ENCODE results near the gene UBE2E1. TPM values are rescaled to one million over a fixed set of nuclear protein-coding genes. Genes with fewer than 3 reads are reported as not detected.
"Not testable (repeated sequence)": the region's sequence is repeated elsewhere in the genome, so short reads cannot be mapped to it uniquely, and the experiment has no call there.

The UBE2E1 gene
- total RNA-seq, 1 donor from 2014 or later, result 74.6 TPM

DNA sequence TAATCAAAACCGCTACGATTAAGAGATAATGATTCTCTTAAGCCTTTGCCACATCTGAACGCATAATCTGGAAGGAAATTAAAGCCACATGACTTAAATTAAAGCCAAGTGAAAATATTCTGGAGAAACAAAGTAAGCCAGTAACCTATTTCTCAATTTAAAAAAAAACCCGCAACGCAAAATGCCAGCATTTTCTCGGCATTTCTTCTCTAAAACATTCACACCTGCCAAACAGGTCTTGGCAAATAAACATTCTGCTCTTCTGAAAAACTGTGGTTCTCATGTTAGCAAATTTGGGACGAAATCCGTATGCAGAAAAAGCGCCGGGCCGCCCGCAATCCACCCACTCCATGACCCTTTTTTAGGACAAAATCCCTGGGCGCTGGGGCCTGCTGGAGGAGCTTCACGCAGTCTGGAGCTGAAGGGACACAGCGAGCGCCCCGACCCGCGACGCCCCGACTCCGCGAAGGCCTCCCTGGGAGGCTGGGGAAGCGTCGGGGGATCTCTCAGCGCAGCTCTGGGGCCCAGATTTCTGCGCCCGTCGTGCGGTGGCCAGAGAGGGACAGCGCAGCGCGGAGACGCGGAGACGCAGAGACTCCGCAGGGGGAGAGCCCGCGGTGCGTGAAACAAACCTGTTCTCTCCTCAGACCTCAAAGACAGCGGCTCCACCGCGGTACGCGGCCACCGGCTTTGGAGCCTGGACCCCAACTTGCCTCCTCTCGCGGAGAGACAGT, 110.6 kb downstream of the UBE2E1 start:
- Histone ChIP-seq H3K9me3 (no peaks in the 10 kb centered on the region), H3K4me1 (peaks cover 0 to 16% of the 10 kb centered on the region in 2 donors), H3K4me3 (peak overlapping the region; percentile 96 to 98), H3K27me3 (no peaks in the 10 kb centered on the region), H3K27ac (peak overlapping the region; percentile 95 to 97), H3K36me3 (peaks cover 0 to 31% of the 10 kb centered on the region in 2 donors)
- TF ChIP-seq, protein P1, sequence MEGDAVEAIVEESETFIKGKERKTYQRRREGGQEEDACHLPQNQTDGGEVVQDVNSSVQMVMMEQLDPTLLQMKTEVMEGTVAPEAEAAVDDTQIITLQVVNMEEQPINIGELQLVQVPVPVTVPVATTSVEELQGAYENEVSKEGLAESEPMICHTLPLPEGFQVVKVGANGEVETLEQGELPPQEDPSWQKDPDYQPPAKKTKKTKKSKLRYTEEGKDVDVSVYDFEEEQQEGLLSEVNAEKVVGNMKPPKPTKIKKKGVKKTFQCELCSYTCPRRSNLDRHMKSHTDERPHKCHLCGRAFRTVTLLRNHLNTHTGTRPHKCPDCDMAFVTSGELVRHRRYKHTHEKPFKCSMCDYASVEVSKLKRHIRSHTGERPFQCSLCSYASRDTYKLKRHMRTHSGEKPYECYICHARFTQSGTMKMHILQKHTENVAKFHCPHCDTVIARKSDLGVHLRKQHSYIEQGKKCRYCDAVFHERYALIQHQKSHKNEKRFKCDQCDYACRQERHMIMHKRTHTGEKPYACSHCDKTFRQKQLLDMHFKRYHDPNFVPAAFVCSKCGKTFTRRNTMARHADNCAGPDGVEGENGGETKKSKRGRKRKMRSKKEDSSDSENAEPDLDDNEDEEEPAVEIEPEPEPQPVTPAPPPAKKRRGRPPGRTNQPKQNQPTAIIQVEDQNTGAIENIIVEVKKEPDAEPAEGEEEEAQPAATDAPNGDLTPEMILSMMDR (IDR thresholded peaks at IDR 0.05), result no peak
- intact Hi-C loops (cut with DNase I), result loop anchor here (1.0 kb wide), 1 partner anchor 29 kb away; the partner anchor contains the start of gene NR1D2
- DNase-seq (ENCODE audit: low spot score in 2 of 2), result no peak

DNA sequence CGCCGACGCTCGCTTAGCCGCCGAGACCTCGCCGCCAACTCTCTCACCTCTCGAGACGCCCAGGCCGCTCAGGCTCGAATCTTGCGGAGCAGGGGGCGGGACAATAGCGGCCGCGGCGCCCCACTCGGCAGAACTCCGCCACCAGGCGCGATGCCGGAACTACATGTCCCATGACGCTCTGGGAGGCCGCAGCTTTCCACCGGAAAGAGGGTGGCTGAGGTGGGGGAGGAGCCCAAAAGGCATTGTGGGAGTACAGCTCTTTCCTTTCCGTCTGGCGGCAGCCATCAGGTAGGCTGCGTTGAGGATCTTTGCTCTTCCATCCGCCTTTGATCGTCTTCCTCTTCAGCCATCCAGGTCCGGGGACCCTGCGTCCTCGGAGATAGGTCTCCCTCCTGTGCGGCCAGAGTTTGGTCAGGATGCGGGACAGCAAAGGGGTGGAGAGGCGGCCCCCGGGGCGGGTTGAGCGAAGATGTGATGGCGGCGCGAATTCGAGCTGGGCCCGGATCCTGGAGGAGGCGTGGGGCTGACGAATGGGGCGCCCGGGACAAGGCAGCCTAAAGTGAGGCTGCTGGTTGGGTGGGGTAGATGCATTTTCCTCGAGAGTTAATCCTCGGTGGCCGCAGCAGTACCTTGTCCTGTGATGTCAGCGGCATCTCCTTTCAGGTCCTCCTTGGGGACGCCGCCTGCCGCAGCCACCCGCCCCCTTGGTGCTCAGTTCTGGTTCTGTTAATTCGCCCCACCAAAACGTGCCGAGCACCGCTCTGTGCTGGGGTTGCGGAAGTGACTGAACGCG, 111.3 kb downstream of the UBE2E1 start, which contains the start of the genes NKIRAS1 and RPL15:
Gene NKIRAS1 (minus strand): TSS at position 105 of the 793 bp plus-strand sequence. CDS start 6,086 bp downstream, outside the sequence.
Gene RPL15 (plus strand): TSS at position 247 of the 793 bp plus-strand sequence. CDS start 728 bp downstream, outside the sequence.
- DNase-seq (ENCODE audit: low spot score in 2 of 2), result peak; percentile 89 to 97
- Histone ChIP-seq H3K9me3 (no peaks in the 10 kb centered on the region), H3K27me3 (no peaks in the 10 kb centered on the region), H3K4me1 (peaks cover 0 to 16% of the 10 kb centered on the region in 2 donors), H3K4me3 (peak within 1 kb of the TSS; percentile 96 to 98), H3K27ac (peak within 1 kb of the TSS; percentile 95 to 97), H3K36me3 (peaks cover 0 to 38% of the 10 kb centered on the region in 2 donors)
- intact Hi-C loops (cut with DNase I), result loop anchor here (1.0 kb wide), 1 partner anchor 28 kb away; the partner anchor contains the start of gene NR1D2
- TF ChIP-seq, protein P1 (IDR thresholded peaks at IDR 0.05), result peak; percentile 47 to 63 (median 47)

DNA sequence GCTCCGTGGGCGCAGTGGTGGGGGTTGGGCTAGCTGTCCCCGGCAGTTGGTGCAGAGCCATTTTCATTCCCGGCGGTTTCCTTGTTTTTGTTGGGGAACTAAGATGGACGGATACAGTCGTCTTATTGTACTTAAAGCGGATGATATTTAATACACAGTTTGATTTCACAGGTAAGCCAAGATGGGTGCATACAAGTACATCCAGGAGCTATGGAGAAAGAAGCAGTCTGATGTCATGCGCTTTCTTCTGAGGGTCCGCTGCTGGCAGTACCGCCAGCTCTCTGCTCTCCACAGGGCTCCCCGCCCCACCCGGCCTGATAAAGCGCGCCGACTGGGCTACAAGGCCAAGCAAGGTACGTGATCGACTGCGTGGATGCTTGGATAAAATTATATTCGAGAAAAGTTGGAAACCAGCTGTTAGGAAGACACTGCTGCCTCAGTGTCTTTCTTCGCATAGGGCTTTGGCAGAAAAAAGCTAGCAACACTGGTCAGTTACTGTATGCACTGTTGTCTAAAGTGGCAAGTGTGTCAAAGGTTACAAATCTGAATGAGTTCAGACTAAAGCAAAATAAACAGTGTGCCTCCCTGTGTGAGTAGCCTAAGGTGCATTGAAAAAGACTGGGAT, 112.0 kb downstream of the UBE2E1 start:
- H3K27ac ChIP-seq, result peak overlapping the region; percentile 95 to 97
- peaks cover 0 to 16% of the 10 kb centered on the region in 2 donors for H3K4me1 ChIP-seq
- H3K9me3 ChIP-seq; H3K27me3 ChIP-seq; intact Hi-C loops (cut with DNase I); DNase-seq (ENCODE audit: low spot score in 2 of 2): not testable (repeated sequence)
- H3K4me3 ChIP-seq, result peak overlapping the region; percentile 96 to 98
- H3K36me3 ChIP-seq, result peaks cover 0 to 44% of the 10 kb centered on the region in 2 donors

DNA sequence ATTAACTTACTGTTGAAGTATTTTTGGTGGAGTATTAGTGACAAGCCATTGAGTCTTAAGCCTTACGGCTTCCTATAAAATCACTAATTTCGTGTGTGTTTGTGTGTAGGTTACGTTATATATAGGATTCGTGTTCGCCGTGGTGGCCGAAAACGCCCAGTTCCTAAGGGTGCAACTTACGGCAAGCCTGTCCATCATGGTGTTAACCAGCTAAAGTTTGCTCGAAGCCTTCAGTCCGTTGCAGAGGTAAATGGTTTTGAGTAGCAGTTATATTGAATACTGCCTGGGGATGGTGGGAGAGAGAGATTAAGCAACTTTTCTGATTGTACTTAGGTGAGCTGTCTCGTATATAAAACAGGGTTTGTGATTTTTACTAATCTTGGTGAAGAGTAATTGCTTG, 112.6 kb downstream of the UBE2E1 start:
- intact Hi-C loops (cut with DNase I), result not testable (repeated sequence)
- Histone ChIP-seq H3K4me3 (peak overlapping the region; percentile 96 to 98), H3K4me1 (peaks cover 0 to 16% of the 10 kb centered on the region in 2 donors)

DNA sequence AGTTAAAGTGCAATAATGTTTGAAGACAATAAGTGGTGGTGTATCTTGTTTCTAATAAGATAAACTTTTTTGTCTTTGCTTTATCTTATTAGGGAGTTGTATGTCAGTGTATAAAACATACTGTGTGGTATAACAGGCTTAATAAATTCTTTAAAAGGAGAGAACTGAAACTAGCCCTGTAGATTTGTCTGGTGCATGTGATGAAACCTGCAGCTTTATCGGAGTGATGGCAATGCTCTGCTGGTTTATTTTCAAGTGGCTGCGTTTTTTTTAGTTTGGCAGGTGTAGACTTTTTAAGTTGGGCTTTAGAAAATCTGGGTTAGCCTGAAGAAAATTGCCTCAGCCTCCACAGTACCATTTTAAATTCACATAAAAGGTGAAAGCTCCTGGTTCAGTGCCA, 113.9 kb downstream of the UBE2E1 start:
- H3K4me3 ChIP-seq, result no peak overlapping the region
- intact Hi-C loops (cut with DNase I), result no loop called here
- H3K27me3 ChIP-seq, result no peaks in the 10 kb centered on the region
- H3K9me3 ChIP-seq, result no peaks in the 10 kb centered on the region
- TF ChIP-seq, protein P1 (IDR thresholded peaks at IDR 0.05), result no peak
- H3K36me3 ChIP-seq, result peaks cover 0 to 44% of the 10 kb centered on the region in 2 donors
- peaks cover 0 to 16% of the 10 kb centered on the region in 2 donors for H3K4me1 ChIP-seq
- no peak overlapping the region for H3K27ac ChIP-seq
- no peak for DNase-seq (ENCODE audit: low spot score in 2 of 2)

More for the DNA sequence above, 112.6 kb downstream of the UBE2E1 start:
- not testable (repeated sequence) for DNase-seq (ENCODE audit: low spot score in 2 of 2); H3K27me3 ChIP-seq; H3K9me3 ChIP-seq
- H3K27ac ChIP-seq, result peak overlapping the region; percentile 95 to 97
- H3K36me3 ChIP-seq, result peaks cover 0 to 44% of the 10 kb centered on the region in 2 donors

DNA sequence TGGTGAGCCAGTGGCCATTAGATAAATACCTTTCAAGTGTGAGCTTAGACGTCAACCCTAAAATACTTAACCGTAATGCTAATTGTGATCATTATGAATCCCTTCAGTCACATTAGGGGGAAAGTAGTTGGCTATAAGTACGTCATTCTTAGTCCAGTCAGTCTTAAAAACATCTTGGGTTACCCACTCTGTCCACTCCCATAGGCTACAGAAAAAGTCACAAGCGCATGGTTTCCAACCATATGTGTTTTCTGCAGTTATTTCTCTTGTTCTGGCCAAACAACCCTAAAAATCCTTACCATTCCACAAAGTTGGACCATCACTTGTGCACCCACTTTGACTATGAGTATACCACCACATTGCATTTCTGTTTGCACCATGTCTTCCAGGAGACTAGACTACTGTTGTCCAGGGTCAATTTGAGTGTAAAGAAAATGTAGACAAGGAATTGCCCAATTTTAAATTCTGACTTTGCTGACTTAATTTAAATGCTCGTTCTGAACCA, 114.4 kb downstream of the UBE2E1 start:
- peaks cover 0 to 46% of the 10 kb centered on the region in 2 donors for H3K36me3 ChIP-seq
- DNase-seq (ENCODE audit: low spot score in 2 of 2), result no peak
- H3K4me1 ChIP-seq, result peaks cover 0 to 16% of the 10 kb centered on the region in 2 donors
- TF ChIP-seq, protein P1 (IDR thresholded peaks at IDR 0.05), result no peak
- no peaks in the 10 kb centered on the region for H3K27me3 ChIP-seq
- H3K4me3 ChIP-seq, result no peak overlapping the region
- no peak overlapping the region for H3K27ac ChIP-seq
- intact Hi-C loops (cut with DNase I), result no loop called here
- H3K9me3 ChIP-seq, result no peaks in the 10 kb centered on the region
